ENCODE measurements around the gene FMOD.

The FMOD gene

GRCh38 chr1:203325418-203326091 lies 25.4 kb downstream of the FMOD start:
- Histone ChIP-seq H3K9me2 (replicated peaks; ENCODE audit: low read depth, low read length) (no peaks in the 10 kb centered on the region), H3K4me1 (ENCODE audit: insufficient read depth, low read length, poor library complexity, severe bottlenecking) (peaks cover 84% of the 10 kb centered on the region), H4K20me1 (ENCODE audit: insufficient read depth, low read length, poor library complexity, severe bottlenecking) (no peaks in the 10 kb centered on the region), H3K79me2 (ENCODE audit: insufficient read depth, low read length) (peaks cover 26% of the 10 kb centered on the region; the same call in 1 of the 2 replicates), H3K9ac (ENCODE audit: low read depth, low read length, poor library complexity, severe bottlenecking) (peak overlapping the region; percentile 93), H3K36me3 (ENCODE audit: insufficient read depth, low read length) (no peaks in the 10 kb centered on the region), H3K9me3 (ENCODE audit: insufficient read depth, low read depth, low read length) (no peaks in the 10 kb centered on the region), H3F3A (ENCODE audit: low read depth) (peaks cover 5% of the 10 kb centered on the region; the same call in 1 of the 2 replicates), H3K27me3 (ENCODE audit: insufficient read depth, low read length, poor library complexity, severe bottlenecking) (no peaks in the 10 kb centered on the region), H2AFZ (ENCODE audit: low read length) (no peak overlapping the region), H3K4me3 (ENCODE audit: low read length, poor library complexity, severe bottlenecking) (peak overlapping the region; percentile 75), H3K4me2 (ENCODE audit: low read depth, low read length, poor library complexity, severe bottlenecking) (peak overlapping the region; percentile 93)
- no peak for TF ChIP-seq EZH2phosphoT487 (IDR thresholded peaks at IDR 0.05; ENCODE audit: borderline replicate concordance)
- TF ChIP-seq, protein P1, sequence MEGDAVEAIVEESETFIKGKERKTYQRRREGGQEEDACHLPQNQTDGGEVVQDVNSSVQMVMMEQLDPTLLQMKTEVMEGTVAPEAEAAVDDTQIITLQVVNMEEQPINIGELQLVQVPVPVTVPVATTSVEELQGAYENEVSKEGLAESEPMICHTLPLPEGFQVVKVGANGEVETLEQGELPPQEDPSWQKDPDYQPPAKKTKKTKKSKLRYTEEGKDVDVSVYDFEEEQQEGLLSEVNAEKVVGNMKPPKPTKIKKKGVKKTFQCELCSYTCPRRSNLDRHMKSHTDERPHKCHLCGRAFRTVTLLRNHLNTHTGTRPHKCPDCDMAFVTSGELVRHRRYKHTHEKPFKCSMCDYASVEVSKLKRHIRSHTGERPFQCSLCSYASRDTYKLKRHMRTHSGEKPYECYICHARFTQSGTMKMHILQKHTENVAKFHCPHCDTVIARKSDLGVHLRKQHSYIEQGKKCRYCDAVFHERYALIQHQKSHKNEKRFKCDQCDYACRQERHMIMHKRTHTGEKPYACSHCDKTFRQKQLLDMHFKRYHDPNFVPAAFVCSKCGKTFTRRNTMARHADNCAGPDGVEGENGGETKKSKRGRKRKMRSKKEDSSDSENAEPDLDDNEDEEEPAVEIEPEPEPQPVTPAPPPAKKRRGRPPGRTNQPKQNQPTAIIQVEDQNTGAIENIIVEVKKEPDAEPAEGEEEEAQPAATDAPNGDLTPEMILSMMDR (conservative IDR thresholded peaks at IDR 0.05; ENCODE audit: low read length), result no peak

GRCh38 chr1:203325026-203325417 lies 25.9 kb downstream of the FMOD start:
- Histone ChIP-seq H3K79me2 (ENCODE audit: insufficient read depth, low read length) (peaks cover 26% of the 10 kb centered on the region; the same call in 1 of the 2 replicates), H3K9me3 (ENCODE audit: insufficient read depth, low read depth, low read length) (no peaks in the 10 kb centered on the region), H3K9me2 (replicated peaks; ENCODE audit: low read depth, low read length) (no peaks in the 10 kb centered on the region), H4K20me1 (ENCODE audit: insufficient read depth, low read length, poor library complexity, severe bottlenecking) (no peaks in the 10 kb centered on the region), H3K4me1 (ENCODE audit: insufficient read depth, low read length, poor library complexity, severe bottlenecking) (peaks cover 86% of the 10 kb centered on the region), H3F3A (ENCODE audit: low read depth) (peaks cover 10% of the 10 kb centered on the region; the same call in 1 of the 2 replicates), H3K4me2 (ENCODE audit: low read depth, low read length, poor library complexity, severe bottlenecking) (peak overlapping the region; percentile 93), H3K36me3 (ENCODE audit: insufficient read depth, low read length) (no peaks in the 10 kb centered on the region), H3K27me3 (ENCODE audit: insufficient read depth, low read length, poor library complexity, severe bottlenecking) (no peaks in the 10 kb centered on the region), H3K4me3 (ENCODE audit: low read length, poor library complexity, severe bottlenecking) (peak overlapping the region; percentile 45), H2AFZ (ENCODE audit: low read length) (no peak overlapping the region), H3K9ac (ENCODE audit: low read depth, low read length, poor library complexity, severe bottlenecking) (peak overlapping the region; percentile 93)
- TF ChIP-seq EZH2phosphoT487 (IDR thresholded peaks at IDR 0.05; ENCODE audit: borderline replicate concordance), result no peak
- TF ChIP-seq, protein P1 (conservative IDR thresholded peaks at IDR 0.05; ENCODE audit: low read length), result no peak

DNA sequence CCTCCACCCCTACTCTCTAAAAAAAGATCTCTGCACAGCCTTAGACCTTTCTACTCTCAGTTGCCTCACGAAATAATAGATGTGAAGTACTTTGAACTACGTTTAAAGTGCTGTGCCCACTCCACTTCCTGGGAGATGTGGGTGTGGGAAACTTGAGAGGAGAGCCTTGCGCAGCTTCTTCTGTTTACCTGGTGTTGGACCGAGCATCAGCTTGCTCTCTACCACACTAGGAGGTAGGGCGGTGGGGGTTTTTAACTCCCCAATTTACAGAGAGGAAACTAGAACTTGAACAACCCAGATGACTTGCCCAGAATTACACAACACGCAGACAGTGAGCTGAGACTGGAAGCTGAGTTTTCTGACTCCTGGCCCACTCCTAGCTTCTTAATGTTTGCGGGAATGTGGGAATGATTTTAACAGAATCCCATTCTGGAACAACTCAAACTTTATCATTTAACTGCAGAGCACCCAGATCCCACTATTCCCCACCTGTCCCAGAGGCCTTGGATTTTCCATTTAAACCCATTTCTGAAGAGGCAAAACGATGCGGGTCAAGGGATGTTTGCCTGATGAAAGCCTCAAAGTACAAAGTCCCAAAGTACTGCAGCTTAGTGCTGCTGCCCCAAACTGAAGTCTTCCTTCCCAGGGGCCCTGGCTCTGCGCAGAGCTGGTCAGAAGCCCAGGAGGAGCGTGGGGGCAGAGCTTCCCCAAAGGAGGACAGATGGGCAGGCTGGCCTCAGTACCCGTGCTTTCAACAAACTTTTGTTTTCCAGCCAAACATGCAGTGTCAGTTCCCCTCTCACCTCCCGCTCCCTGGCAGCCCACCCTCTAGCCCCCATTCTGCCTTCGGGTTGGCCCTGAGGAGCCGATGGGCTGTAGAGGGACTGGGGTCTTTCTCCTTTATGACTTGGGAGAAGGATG lies 26.6 kb downstream of the FMOD start:
- Histone ChIP-seq H3K9me3 (ENCODE audit: insufficient read depth, low read depth, low read length) (no peaks in the 10 kb centered on the region), H3K4me1 (ENCODE audit: insufficient read depth, low read length, poor library complexity, severe bottlenecking) (peaks cover 90% of the 10 kb centered on the region), H3K9me2 (replicated peaks; ENCODE audit: low read depth, low read length) (no peaks in the 10 kb centered on the region), H4K20me1 (ENCODE audit: insufficient read depth, low read length, poor library complexity, severe bottlenecking) (no peaks in the 10 kb centered on the region), H3K4me3 (ENCODE audit: low read length, poor library complexity, severe bottlenecking) (peak overlapping the region; percentile 21), H2AFZ (ENCODE audit: low read length) (no peak overlapping the region), H3F3A (ENCODE audit: low read depth) (peaks cover 12% of the 10 kb centered on the region; the same call in 1 of the 2 replicates), H3K27me3 (ENCODE audit: insufficient read depth, low read length, poor library complexity, severe bottlenecking) (no peaks in the 10 kb centered on the region), H3K9ac (ENCODE audit: low read depth, low read length, poor library complexity, severe bottlenecking) (peak overlapping the region; percentile 93), H3K4me2 (ENCODE audit: low read depth, low read length, poor library complexity, severe bottlenecking) (peak overlapping the region; percentile 93), H3K36me3 (ENCODE audit: insufficient read depth, low read length) (no peaks in the 10 kb centered on the region), H3K79me2 (ENCODE audit: insufficient read depth, low read length) (peaks cover 27% of the 10 kb centered on the region; the same call in 1 of the 2 replicates)
- no peak for TF ChIP-seq EZH2phosphoT487 (IDR thresholded peaks at IDR 0.05; ENCODE audit: borderline replicate concordance)
- TF ChIP-seq, protein P1 (conservative IDR thresholded peaks at IDR 0.05; ENCODE audit: low read length), result no peak

All from Loucy (cell line).